CD4-positive, alpha-beta T cell treated with Interferon alpha-2 for 1 hour (primary cell): Measurements from ENCODE around the gene OR51E2.
"Not testable (repeated sequence)": the region's sequence is repeated elsewhere in the genome, so short reads cannot be mapped to it uniquely, and the experiment has no call there.

ENCODE experiments used
- DNase-seq, 2 donors: peaks; one replicate each; pipeline ENCODE4 v3.0.0-alpha.2; 2020 to 2022

The OR51E2 gene, protein sequence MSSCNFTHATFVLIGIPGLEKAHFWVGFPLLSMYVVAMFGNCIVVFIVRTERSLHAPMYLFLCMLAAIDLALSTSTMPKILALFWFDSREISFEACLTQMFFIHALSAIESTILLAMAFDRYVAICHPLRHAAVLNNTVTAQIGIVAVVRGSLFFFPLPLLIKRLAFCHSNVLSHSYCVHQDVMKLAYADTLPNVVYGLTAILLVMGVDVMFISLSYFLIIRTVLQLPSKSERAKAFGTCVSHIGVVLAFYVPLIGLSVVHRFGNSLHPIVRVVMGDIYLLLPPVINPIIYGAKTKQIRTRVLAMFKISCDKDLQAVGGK

DNA sequence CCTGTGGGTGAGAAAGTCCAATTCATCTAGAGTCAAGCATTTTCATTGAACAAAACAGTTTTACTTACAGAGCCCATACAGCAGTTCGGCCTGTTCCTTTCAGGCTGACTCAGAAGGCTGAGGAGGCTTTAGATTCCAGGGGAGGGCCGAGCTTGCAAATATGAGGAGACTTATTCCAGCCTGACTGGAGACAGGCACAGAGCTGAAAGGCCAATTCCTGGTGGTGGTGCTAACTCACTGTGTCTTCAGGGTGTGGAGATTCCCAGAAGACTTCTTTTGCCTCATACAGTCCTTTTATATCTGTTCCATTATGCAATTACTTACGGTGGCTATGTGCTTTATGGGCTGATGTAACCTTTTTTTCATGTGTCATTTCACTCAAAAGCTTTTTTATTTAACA, at the start of gene OR51E2:
TSS of gene OR51E2 (minus strand) at position 269 of the 400 bp plus-strand sequence. CDS start 15,142 bp downstream, outside the sequence.
- no peak for DNase-seq

DNA sequence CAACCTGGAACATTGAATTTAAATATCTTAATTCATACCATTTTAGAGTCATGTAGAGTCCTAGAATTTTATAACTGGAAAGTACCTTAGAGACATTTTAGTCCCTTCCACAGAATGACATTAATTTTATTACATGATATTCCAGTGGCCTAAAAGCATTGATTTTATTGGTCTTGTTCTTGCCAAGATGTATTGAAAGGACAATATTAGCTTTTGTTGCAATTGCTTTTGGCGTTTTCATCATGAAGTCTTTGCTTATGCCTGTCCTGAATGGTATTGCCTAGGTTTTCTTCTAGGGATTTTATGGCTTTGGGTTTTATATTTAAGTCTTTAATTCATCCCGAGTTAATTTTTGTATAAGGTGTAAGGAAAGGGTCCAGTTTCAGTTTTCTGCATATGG, 43.1 kb upstream of the OR51E2 start:
- DNase-seq = no peak

DNA sequence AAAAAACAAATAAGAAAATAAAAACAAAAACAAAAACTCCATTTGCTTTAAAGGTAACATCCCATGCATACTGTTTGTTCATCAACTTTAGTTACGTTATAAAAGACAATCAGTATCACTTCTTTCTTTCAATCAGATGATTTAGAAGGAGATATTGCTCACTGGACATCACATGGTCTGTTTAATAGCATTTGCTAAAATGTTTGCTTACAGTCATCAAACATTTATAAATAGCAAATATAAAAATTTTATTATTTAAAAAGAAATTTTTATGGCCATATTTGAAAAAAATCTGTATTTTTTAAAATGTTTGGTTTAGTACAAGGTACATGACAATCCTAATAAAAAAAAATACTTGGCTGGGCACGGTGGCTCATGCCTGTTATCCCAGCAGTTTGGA, 29.5 kb upstream of the OR51E2 start:
- no peak for DNase-seq

DNA sequence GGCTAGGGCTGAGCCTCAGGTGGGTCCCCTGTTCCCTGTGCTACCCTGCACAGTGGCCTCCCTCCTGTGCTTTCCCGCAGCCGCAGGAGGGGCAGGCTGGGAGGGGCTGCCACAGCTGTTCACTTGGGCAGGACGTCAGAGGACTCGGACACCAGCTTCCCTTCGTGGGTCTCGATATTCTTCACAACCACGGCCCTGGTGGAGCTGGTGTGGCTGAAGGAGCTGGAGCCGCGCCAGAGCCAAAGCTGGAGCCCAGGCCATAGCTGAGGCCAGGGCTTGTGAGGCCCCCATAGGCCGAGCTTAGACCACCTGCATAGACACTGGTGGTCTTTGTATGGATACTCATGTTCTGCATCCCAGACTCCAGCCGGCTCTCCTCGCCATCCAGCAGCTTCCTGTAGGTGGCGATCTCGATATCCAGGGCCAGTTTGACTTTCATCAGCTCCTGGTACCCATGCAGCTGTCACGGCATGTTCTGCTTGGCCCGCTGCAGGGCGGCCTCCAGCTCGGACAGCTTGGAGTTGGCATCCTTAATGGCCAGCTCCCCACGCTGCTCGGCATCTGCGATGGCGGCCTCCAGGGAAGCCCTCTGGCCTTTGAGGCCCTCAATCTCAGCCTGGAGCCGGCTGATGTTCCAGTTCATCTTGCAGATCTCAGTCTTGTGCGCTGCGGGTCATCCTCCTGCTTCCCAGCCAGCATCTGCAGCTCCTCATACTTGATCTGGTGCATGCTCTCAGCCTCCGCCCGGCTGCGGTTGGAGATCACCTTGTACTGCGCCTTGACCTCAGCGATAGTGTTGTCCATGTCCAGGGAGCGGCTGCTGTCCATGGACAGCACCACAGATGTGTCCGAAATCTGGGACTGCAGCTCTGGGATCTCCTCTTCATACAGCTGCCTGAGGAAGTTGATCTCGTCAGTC, 25.2 kb upstream of the OR51E2 start:
- not testable (repeated sequence) for DNase-seq

DNA sequence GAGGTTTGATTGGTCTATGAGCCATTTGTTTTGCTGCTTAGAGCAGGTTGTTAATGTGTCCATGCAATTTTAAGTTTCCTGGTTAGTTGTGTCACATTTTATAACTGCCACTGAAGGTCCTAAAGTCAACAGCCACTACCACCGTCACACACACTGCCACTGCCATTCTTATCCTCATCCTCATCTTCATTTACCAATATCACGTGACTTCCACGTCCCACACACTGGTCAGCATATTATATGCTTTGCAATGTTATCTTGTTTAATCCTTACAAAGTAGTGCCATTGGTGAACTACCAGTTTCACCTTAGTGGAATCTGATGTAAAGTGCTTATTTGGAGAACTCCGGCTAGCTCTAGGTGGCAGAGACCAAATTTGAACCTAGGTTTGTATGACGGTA, 16.6 kb upstream of the OR51E2 start:
- DNase-seq = no peak

DNA sequence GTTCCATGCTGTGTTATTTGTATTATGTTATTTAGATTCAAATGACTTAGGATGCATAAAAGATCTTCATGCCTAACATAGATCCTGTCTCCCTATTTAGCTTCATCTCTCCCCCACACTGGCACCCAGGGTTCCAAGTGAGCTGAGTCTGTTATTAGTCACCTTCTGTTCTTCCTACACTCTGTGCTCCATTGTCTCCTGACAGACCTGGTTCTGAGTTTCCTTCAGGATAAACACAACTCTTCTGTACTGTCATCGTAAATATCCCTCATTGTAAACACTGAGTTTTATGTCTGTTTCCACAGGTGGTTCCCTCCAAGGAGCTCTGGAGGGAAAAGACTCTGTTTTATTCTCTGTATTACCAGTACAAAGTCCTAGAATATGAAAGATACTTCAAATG, 15.6 kb upstream of the OR51E2 start:
- DNase-seq = no peak

DNA sequence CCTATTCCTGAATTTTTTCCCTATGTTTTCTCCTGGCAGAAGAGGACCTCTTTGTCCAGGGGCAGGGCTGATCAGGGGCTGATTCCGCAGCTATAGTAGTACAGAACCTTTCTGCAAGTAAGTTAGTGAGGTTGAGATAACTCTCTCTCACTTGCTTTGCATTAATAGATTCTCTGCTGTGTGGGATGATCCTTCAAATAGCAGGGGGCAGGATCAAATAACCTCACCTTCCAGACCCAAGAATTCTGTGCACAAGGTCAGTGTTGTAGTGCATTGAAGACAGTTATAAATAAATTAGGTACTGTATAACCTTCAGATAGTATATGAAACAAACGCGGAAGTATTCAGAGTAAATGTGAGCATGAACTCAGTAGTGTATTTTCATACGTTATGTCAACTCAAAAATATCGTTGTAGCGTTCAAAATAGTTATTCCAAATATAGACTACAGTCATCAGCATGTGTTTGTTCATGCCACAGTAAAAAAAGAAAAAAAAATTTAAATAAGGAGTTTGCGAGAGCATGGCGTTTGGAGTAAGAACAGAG, 7.2 kb upstream of the OR51E2 start:
- DNase-seq = no peak

DNA sequence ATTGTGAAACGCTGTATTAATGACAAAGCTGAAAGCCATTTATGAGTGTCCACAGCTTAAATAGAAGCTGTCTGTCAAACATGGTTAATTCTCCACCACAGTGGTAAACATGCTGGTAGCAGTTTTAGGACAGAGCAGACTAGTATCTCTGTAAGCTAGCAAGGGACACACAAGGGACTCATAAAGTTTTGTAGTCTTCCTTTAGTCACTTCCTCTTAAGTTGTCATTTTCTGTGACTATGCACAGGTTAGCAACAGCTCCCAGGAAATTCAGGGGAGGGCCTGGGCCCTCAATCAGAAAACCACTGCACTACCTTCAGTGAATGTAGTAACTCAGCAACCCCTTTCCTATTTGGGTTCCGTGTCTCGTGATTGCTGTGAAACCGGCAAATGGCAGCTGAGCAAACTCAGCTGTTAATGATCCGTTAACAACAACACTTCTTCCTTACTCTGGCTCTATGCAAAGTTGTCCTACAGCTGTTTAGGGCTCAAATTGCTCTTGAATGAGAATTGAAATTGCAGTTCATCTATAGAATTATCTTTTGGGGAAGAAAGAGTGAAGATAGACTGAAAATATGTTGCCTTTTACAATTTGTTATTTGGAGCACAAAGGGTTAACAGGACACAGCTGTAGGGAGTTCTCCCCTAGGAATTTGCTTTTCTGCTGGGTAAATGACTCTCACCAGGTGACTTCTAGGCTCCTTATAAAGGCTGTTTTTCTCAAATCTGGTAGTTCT, 6.6 kb upstream of the OR51E2 start, which contains the start of gene MMP26:
TSS of gene MMP26 (plus strand) at position 731 of the 736 bp plus-strand sequence.
- DNase-seq = no peak

DNA sequence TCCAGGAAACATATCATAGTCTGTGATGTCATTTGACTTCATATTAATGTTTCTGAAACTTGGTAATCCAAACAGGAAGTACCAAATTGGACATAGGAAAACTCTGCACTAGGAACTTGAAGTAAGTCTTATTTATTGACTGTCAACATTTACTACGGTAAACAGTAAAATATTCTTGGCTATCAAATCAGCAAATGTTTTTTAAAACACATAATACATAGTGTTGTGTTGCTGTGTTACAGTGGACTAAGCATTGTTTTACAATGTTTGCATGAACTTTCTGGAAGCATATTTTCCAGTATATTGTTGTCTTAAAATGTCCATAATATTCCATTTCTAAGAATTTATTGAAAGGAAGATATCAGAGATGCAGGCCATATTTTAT, 2.8 kb upstream of the OR51E2 start:
- DNase-seq = no peak

DNA sequence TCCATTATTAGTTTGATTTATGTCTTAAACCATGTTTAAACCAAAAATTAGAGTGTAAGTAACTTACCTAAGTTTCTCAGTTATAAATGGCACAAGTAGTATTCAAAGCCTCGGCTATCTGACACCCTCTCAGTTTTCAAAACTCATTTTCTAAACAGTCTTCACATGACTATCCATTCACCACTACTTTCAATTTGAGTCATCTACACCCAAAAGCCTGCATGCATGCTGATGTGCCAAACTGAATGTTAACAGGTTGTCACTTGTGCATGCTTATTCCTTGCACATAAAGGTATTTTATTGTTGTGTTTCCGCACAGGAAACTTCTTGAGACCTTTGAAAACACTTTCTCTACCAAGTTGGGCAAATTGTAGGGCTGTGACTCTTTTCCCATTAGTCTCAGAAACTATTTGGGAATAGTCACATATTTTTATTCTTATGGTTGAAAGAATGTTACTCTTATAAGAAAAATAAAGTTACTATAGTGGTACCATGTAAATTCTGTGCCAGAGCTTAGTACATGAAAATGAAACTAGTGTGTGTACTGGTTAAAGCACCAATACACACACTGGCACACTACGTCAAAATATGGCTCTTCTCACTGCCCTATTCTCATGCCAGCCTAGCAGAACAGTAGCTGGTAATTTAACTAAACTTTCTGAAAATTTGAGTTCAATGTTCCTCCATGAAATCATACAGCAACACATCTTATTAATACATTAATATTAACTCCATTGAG, 2.2 kb upstream of the OR51E2 start:
- DNase-seq = peak in 1 of 2 donors; percentile 1

DNA sequence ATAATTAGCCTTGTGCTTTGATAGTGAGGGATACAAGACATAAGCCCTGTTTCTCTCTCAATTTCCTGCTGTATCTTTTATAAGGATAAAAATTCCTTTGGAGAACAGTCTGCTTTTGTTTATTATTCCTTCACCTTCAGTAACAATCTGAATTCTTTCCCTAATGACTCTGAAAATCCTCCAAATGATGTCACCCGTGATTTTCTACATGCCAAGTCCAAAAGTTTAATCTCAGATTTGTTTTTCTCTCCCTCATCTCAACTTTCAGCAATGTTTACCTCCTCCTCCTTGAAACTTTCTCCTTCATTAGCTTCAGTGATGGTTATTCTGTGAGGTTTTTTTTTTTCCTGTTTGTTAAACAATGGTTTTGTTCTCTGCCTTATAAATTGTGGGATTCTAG, 2.2 kb downstream of the OR51E2 start:
- DNase-seq = no peak

DNA sequence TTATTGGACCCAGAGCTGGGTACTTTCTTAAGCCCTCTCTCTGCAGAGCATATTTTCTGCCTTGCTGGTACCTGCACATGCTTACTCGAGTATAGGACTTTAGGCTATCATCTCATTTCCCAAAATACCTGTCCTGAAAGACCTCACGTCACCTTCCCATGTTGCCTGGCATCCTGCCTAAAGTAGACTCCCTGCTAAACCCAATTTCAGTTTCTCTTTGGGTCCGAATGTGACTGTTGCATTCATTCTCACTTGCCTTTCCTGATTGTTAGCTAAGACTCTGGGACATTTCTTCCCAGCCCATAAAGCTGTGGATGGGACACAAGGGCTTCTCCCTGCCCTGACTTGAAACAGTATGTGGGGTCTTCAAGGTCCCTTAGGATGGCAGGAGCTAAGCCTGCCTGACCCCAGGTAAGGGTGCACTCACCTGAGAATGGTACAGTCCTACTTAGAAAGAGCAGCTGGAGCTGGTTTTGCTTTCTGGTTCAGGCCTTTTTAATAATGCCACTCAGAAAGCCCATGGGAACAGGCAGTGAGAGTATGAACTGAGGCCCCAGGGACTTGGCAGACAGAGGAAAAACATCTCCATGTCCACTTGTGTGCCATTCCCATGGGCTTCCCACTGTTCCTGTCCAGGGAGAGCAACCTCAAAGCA, 12.9 kb downstream of the OR51E2 start:
- no peak for DNase-seq

DNA sequence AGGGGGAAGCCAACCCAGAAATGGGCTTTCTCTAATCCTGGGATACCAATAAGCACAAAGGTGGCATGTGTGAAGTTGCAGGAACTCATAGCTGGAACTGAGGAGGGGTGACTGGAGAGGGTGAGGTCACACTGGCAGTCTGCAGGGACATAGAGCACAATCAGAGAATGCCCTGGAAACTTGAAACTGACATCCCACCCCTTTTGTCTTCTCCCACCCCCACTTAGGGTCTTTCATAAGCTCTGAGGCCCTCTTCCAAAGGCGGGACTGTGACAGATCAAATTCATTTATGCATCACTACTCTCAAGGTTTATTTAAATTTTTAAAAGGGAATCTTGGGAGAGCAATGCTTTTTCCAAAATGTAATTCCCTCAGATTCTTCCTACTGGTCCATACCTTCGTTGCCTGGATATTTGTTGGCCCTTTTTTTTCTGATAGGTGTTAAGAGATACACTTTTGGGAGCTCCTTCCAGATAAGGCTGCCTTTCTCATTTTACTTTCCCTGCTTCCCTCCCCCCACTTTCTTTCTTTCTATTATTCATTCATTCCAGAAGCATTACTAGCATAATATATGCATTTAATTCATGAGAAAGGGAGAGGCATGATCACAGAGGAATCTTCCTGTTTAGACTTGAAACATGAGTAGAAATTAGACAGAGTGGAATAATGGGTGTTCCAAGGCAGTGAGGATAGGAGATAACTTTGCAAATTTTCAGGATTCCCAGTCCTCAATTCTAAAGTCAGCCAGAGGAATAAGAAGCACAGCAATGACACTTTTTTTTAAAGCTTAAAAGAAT, 14.8 kb downstream of the OR51E2 start:
- DNase-seq = no peak

DNA sequence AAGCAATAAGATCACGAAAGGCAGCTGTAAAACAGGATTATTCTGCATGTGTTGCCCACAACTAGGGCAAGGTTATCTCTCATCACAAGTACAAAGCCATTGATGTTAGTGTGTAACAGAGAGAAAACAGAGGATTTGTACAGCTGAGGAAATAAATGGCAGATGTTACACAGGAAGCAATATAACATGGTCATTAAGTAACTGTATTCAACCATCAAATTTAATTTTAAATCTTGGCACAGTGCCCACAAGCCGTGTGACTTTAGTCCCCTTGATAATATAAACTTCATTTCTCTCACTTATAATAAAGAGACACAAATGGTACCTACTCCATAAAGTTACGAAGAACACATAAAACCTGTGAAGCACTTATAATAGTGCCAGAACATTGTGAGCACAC, 17.3 kb downstream of the OR51E2 start:
- DNase-seq = no peak

DNA sequence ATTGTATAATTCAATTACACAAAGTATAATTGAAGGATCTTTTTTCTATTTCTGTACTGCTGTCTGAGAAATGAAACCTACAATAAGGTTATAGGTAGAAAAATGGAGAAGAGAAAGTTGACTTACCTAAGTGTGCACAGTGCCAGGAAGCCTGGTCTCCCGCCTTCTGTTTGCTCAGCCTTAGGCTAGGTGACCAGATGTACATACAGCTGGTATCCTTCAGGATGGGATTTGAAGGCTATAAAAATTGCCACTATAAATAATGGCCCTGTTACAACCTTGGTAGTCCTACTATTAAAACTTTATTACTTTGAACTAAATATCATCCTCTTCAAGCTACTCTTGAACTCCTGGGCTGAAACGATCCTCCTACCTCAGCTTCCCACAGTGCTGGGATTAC, 19.7 kb downstream of the OR51E2 start:
- no peak for DNase-seq

DNA sequence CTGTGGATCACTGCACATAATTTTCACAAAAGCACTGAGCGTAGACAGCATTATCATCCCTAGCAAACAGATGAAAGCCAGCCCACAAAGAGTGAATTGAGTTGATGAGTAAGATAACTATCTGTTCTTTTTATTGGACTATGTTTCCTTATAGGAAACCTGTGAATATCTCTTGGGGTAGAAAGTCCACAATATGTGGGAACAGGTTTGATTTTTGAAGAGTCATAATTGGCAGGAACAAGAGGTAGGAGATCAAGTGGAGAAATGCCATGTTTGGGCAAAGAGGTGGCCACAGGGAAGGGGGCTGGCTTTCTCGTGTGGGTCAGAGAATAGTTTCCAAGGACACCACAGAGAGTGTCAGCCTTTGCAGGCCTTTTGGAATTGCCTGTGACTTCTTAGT, 23.9 kb downstream of the OR51E2 start:
- DNase-seq = no peak

DNA sequence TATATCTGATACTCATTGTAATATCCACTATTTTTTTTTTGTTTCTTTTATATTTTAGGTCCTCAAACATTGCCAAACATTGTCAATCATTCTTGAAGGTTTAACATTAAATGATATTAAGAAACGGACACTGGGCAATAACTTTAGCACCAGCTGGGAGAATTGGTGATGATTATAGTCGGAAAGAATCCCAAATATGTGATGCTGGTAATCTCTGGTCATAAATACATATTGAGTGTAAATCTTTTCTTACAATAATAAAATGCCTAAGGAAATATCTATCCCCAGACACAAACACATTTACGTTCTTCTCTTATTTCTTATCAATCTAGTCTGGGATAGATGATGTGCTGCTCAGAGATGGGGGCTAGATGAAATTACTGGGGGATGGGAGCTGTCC, 25.2 kb downstream of the OR51E2 start:
- no peak for DNase-seq

DNA sequence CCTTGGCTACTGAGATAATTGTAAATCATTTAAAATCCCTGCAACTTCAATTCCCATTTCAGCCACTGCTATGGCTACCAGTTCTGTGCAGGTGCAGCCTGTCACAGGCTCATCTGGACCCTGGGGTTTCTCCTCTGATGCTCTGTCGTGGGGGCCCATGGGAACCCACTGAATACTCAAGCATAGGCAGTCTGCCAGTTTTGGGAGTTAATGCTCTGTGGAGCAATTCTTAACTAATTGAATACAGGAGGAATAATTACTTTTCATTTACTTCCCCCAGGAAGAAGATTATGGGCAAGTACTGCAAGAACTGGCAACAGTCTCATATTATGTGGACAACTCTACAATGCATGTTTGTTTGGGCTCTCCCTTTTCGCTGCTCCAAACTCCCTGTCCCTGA, 25.9 kb downstream of the OR51E2 start:
- DNase-seq = no peak

DNA sequence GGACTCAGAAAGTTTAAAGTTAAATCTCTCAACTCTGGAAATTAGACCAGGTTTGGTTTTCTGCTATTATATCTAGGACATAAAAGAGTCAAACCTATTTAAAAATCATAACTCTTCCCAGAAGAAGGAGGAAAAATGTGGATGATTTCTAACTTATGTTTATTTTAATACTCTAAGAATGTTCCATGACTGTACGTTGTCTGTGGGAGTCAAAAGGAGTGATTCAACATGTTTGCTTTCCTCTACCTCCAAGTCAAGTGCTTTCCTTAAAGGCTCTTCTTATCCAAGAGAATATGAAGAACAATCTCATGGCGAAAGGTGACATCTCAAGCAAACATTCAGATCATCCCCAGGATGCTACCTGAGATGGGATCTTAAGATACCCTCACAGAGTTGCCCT, 32.2 kb downstream of the OR51E2 start:
- no peak for DNase-seq

DNA sequence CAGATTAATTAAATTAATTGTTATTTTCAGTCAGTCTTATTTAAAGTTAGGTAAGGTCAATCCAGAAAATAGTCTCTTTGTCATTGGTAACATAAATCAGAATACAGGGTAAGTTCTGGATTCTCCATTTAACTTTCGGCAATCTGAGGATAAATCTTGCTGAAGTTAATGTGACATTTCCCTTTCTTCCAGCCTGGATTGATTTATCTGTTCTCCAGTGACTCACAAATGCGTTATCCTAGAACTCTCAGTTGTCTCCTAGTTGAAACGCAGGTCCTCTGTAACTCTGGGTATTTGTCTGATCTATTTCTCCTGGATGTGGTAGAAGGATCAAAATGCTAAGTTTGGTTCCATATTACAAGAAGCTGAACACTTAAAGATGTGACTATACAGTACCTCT, 32.9 kb downstream of the OR51E2 start:
- no peak for DNase-seq

DNA sequence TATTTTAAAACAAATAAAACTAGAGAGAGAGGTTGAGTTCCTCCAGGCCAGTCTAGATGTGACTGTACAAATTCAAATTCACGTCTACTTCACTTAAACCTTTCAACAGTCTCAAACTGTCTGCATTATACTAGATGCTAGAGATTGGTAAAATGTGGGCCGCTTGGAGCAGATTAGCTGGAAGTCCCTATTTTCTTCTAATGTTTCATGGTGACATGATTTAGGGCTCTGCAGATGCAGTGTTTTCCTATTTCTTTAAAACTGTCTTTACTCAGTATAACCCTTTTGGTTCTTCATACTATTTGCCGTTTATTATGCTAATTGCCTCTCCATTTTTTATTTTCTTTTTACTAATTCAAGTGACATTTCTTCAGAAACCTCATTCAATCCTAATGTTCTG, 33.5 kb downstream of the OR51E2 start:
- DNase-seq = no peak
